SK-N-SH (cell line): ENCODE measurements around the gene RASD2. TPM values are rescaled to one million over a fixed set of nuclear protein-coding genes. Genes with fewer than 3 reads are reported as not detected.
A peak's percentile ranks its signal among the peaks of the same experiment; 100 is the strongest.

Experiments
- CTCF ChIA-PET: fragments of 300-600, 350-600 bp; formaldehyde crosslinking; extraction: SDS; loops from one replicate; lab custom pipeline; 2021; lab: Yijun Ruan, JAX
- POLR2A ChIA-PET: fragments of 350-600 bp; sonication (Branson Sonifier 250); formaldehyde crosslinking; extraction: SDS; loops from one replicate; lab custom pipeline; 2020; ENCODE audit warnings: antibody characterized with exemption, inconsistent platforms; lab: Yijun Ruan, JAX
- DNase-seq: peaks from one replicate; pipeline ENCODE4 v3.0.0; 2012
- H2AFZ ChIP-seq: fragments of 200-600 bp; sonication (generic); 2 replicates; pipeline ENCODE4 v1.8.1; 2016; ENCODE audit warnings: antibody characterized with exemption, mild to moderate bottlenecking, low read depth
- H3F3A ChIP-seq: fragments of 200-600 bp; sonication (generic); replicated peaks from 2 replicates; pipeline ENCODE3; 2016; ENCODE audit warnings: antibody characterized with exemption, mild to moderate bottlenecking; ENCODE audit not compliant: insufficient read depth
- H3K27ac ChIP-seq, 2 experiments: fragments of 200-500 bp in 1 of 2; fragments of 200-600 bp in 1 of 2; sonication (Bioruptor generic) in 1 of 2; sonication (generic), shearing (Covaris generic) in 1 of 2; 2 replicates each; pipeline versions ENCODE4 v1.5.1 to v1.6.1; 2014 to 2016; ENCODE audit warnings: low read depth in 2 of 2, inconsistent platforms in 1 of 2, low read length in 1 of 2, mild to moderate bottlenecking in 1 of 2, mixed read lengths in 1 of 2
- H3K27me3 ChIP-seq: fragments of 200-600 bp; sonication (generic), shearing (Covaris generic); 2 replicates; pipeline ENCODE4 v1.6.1; 2016; ENCODE audit warnings: mixed run types; ENCODE audit not compliant: insufficient read depth
- H3K36me3 ChIP-seq, 2 experiments: fragments of 200-500 bp in 1 of 2; fragments of 200-600 bp in 1 of 2; sonication (Bioruptor generic) in 1 of 2; sonication (generic) in 1 of 2; replicated peaks in 1 of 2; 2 replicates each; pipeline versions ENCODE3 to v1.5.1; 2014 to 2016; ENCODE audit warnings: low read length in 1 of 2, mild to moderate bottlenecking in 1 of 2; ENCODE audit not compliant: insufficient read depth in 2 of 2, control insufficient read depth in 1 of 2
- H3K4me1 ChIP-seq, 2 experiments: fragments of 200-500 bp in 1 of 2; fragments of 200-600 bp in 1 of 2; sonication (Bioruptor generic) in 1 of 2; sonication (generic), shearing (Covaris generic) in 1 of 2; 2 replicates each; pipeline versions ENCODE4 v1.5.1 to v1.6.1; 2014 to 2016; ENCODE audit warnings: low read depth in 1 of 2, low read length in 1 of 2, mixed run types in 1 of 2; ENCODE audit not compliant: insufficient read depth in 2 of 2, control insufficient read depth in 1 of 2
- H3K4me2 ChIP-seq: fragments of 200-600 bp; sonication (generic), shearing (Covaris generic); 2 replicates; pipeline ENCODE4 v1.6.1; 2017; ENCODE audit warnings: mixed run types
- H3K4me3 ChIP-seq, 2 experiments: fragments of 200-500 bp in 1 of 2; fragments of 200-600 bp in 1 of 2; sonication (Bioruptor generic) in 1 of 2; sonication (generic), shearing (Covaris generic) in 1 of 2; 2 replicates each; pipeline versions ENCODE4 v1.5.1 to v1.8.1; 2014 to 2016; ENCODE audit warnings: low read depth in 2 of 2, inconsistent platforms in 1 of 2, low read length in 1 of 2, mild to moderate bottlenecking in 1 of 2, mixed read lengths in 1 of 2, moderate library complexity in 1 of 2
- H3K79me2 ChIP-seq: fragments of 200-600 bp; sonication (generic); 2 replicates; pipeline ENCODE4 v1.8.1; 2017; ENCODE audit warnings: mild to moderate bottlenecking; ENCODE audit not compliant: insufficient read depth
- H3K9ac ChIP-seq: fragments of 200-600 bp; sonication (generic); 2 replicates; pipeline ENCODE4 v1.6.1; 2017; ENCODE audit warnings: mixed run types
- H3K9me2 ChIP-seq: fragments of 200-600 bp; sonication (generic); 2 replicates; pipeline ENCODE4 v1.6.1; 2017; ENCODE audit warnings: mixed run types
- H3K9me3 ChIP-seq: fragments of 200-600 bp; sonication (generic); 2 replicates; pipeline ENCODE4 v1.6.1; 2017; ENCODE audit warnings: mixed run types, mild to moderate bottlenecking, moderate library complexity
- H4K20me1 ChIP-seq: fragments of 200-600 bp; sonication (generic); 2 replicates; pipeline ENCODE4 v1.6.1; 2017; ENCODE audit warnings: mild to moderate bottlenecking, mixed run types; ENCODE audit not compliant: insufficient read depth
- CHD2 ChIP-seq: fragments of 150-350 bp; IDR thresholded peaks from 2 replicates; pipeline ENCODE4 v1.6.1; 2018; ENCODE audit warnings: low read length; ENCODE audit not compliant: partially characterized antibody
- ELF1 ChIP-seq: IDR thresholded peaks from 2 replicates; pipeline ENCODE4 v1.4.0; 2012
- FOXJ3 ChIP-seq: sonication (generic); formaldehyde crosslinking; IDR thresholded peaks from 2 replicates; pipeline ENCODE4 v1.5.1; 2020; ENCODE audit warnings: mild to moderate bottlenecking, missing genetic modification reagents
- GABPA ChIP-seq: IDR thresholded peaks from 2 replicates; pipeline ENCODE4 v1.4.0; 2012; ENCODE audit warnings: low read depth, mild to moderate bottlenecking
- GATA2 ChIP-seq: sonication (generic); formaldehyde crosslinking; IDR thresholded peaks from 2 replicates; pipeline ENCODE4 v1.5.0; 2020; ENCODE audit warnings: mild to moderate bottlenecking, missing genetic modification reagents
- JUND ChIP-seq: IDR thresholded peaks from 2 replicates; pipeline ENCODE4 v1.4.0; 2012
- MEF2A ChIP-seq: IDR thresholded peaks from 2 replicates; pipeline ENCODE4 v1.4.0; 2012; ENCODE audit warnings: low read depth, borderline replicate concordance
- MXI1 ChIP-seq: IDR thresholded peaks from 2 replicates; pipeline ENCODE4 v1.6.1; 2012; ENCODE audit warnings: mild to moderate bottlenecking, low read depth, low read length, improper control_type of control experiment
- NFIC ChIP-seq: IDR thresholded peaks from 2 replicates; pipeline ENCODE4 v1.4.0; 2012; ENCODE audit warnings: borderline replicate concordance
- POLR2AphosphoS5 ChIP-seq: IDR thresholded peaks from 2 replicates; pipeline ENCODE4 v1.6.1; 2012; ENCODE audit warnings: low read depth, low read length
- RAD21 ChIP-seq: IDR thresholded peaks from 2 replicates; pipeline ENCODE4 v1.6.1; 2012; ENCODE audit warnings: mild to moderate bottlenecking, low read length
- RFX5 ChIP-seq: IDR thresholded peaks from 2 replicates; pipeline ENCODE4 v1.6.1; 2012; ENCODE audit warnings: mild to moderate bottlenecking, improper control_type of control experiment, low read length
- RXRA ChIP-seq: IDR thresholded peaks from 2 replicates; pipeline ENCODE4 v1.4.0; 2012; ENCODE audit warnings: low read depth, mild to moderate bottlenecking, borderline replicate concordance
- SIN3A ChIP-seq: IDR thresholded peaks from 2 replicates; pipeline ENCODE4 v1.6.1; 2012; ENCODE audit warnings: low read depth, mild to moderate bottlenecking, low read length, moderate library complexity, borderline replicate concordance
- TCF12 ChIP-seq: IDR thresholded peaks from 2 replicates; pipeline ENCODE4 v1.4.0; 2012
- TEAD4 ChIP-seq: IDR thresholded peaks from 2 replicates; pipeline ENCODE4 v1.4.0; 2012; ENCODE audit warnings: mild to moderate bottlenecking, borderline replicate concordance; ENCODE audit not compliant: insufficient read depth
- YY1 ChIP-seq: IDR thresholded peaks from 2 replicates; pipeline ENCODE4 v1.4.0; 2012; ENCODE audit warnings: low read depth, mild to moderate bottlenecking
- WGBS: methylation state at CpG from one replicate; pipeline ENCODE4 v1.1.6; 2017; ENCODE audit warnings: low lambda C conversion rate; 5-methylcytosine and 5-hydroxymethylcytosine counted together
- polyA plus RNA-seq, 3 experiments: library from polyadenylated mRNA; depleted of rRNA; stranded (reverse); fragments of >200 nt; gene quantifications; 2 replicates each; pipeline ENCODE4 v1.2.3, GENCODE V29; 2012
- TF ChIP-seq, protein P1 (sequence below): fragments of 200-600 bp; sonication (generic); IDR thresholded peaks from 2 replicates; pipeline ENCODE4 v1.6.1; 2017; ENCODE audit warnings: antibody characterized with exemption, mild to moderate bottlenecking, moderate library complexity
- TF ChIP-seq, protein P2 (sequence below): IDR thresholded peaks from 2 replicates; pipeline ENCODE4 v1.4.0; 2012; ENCODE audit warnings: low read depth, borderline replicate concordance
- TF ChIP-seq, protein P3 (sequence below): fragments of 150-350 bp; IDR thresholded peaks from 2 replicates; pipeline ENCODE4 v1.6.1; 2016; ENCODE audit warnings: mild to moderate bottlenecking, low read depth, low read length
- TF ChIP-seq, protein P4 (sequence below): IDR thresholded peaks from 2 replicates; pipeline ENCODE4 v1.4.0; 2012; ENCODE audit warnings: low read depth

RASD2 gene
- polyA plus RNA-seq, 1 of the 3 experiments (the other 2 are of a cell fraction), result 0.30 TPM

DNA sequence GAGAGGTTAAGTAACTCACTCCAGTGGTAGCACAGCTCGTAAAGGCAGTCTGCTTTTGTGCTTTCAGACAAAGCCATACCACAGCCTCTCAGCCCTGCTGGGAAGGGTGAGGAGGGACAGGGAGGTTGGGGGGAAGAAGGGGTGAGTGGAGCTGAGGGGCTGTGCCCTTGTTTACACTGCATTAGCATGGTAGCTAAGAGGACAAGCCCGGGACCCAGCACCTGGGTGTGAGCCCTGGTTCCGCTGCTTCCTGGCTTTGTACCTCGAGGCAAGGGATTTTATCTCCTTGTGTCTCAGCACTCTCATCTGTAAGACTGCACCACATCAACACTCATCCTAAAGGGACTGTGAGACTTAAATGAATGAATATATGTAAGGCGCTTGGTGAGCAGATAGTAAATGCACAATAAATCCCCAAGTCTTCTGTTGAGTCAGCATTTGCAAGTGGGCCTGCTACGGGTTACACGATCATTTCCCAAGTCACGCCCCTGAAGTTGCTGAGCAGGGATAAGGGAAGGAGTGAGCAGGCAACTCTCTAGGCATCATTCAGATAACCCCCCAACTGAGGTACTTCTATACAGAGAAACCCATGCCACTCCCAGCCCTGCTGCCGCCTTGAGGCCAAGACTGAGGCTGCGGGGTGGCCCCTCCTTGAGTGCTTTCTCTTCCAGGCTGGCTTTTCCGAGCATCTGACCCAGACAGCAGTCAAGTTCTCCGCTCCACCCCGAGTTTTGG is 7.5 kb downstream of the RASD2 start:
- H3K27me3 ChIP-seq, result no peaks in the 10 kb centered on the region
- no peaks in the 10 kb centered on the region for H3K79me2 ChIP-seq
- no peak overlapping the region for H3K27ac ChIP-seq
- no peak overlapping the region for H3K9ac ChIP-seq
- no peak overlapping the region for H3K4me2 ChIP-seq
- DNase-seq, result no peak
- H3K9me3 ChIP-seq, result no peaks in the 10 kb centered on the region
- POLR2A ChIA-PET, result interaction anchor here (0.6 kb wide), 1 partner anchor 164 kb away, joined by 3 read pairs; no protein-coding TSS in a partner anchor
- no peaks in the 10 kb centered on the region for H3K36me3 ChIP-seq
- TF ChIP-seq, protein P1, sequence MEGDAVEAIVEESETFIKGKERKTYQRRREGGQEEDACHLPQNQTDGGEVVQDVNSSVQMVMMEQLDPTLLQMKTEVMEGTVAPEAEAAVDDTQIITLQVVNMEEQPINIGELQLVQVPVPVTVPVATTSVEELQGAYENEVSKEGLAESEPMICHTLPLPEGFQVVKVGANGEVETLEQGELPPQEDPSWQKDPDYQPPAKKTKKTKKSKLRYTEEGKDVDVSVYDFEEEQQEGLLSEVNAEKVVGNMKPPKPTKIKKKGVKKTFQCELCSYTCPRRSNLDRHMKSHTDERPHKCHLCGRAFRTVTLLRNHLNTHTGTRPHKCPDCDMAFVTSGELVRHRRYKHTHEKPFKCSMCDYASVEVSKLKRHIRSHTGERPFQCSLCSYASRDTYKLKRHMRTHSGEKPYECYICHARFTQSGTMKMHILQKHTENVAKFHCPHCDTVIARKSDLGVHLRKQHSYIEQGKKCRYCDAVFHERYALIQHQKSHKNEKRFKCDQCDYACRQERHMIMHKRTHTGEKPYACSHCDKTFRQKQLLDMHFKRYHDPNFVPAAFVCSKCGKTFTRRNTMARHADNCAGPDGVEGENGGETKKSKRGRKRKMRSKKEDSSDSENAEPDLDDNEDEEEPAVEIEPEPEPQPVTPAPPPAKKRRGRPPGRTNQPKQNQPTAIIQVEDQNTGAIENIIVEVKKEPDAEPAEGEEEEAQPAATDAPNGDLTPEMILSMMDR, result peak; percentile 23
- no peak for TF ChIP-seq CHD2
- H3K4me3 ChIP-seq, result no peak overlapping the region
- WGBS, result 93% methylated on average over 10 of the region's 13 CpGs
- H3F3A ChIP-seq, result no peaks in the 10 kb centered on the region
- H4K20me1 ChIP-seq, result no peaks in the 10 kb centered on the region
- no peaks in the 10 kb centered on the region for H3K9me2 ChIP-seq
- CTCF ChIA-PET, result interaction anchor here (0.9 to 2.1 kb wide), 3 partner anchors 9 to 35 kb away, joined by 4 to 7 read pairs (median 4); no protein-coding TSS in a partner anchor
- H3K4me1 ChIP-seq, result peaks cover 0 to 8% of the 10 kb centered on the region in 2 experiments; a peak in 2 of 4 replicates
- H2AFZ ChIP-seq, result no peak overlapping the region

DNA sequence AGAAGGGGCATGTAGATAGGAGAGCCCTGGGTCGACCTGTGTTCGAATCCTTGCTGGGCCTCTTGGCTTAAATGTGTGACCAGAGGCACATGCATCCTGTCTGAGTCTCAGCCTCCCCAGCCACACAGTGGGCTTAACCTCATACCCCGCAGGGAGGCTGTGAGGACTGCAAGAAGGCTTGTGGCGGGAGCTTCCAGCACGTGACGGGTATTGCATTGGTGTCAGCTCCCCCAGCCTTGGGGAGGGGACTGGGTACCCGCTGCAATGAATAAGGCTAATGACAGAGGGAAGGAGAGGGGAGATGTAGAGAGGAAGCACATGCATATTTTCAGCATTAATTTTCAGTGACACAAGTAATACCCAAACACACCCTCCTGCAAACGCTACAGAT is 8.1 kb downstream of the RASD2 start:
- H3K27me3 ChIP-seq, result no peaks in the 10 kb centered on the region
- H3K4me3 ChIP-seq, result no peak overlapping the region
- no peak for DNase-seq
- no peak overlapping the region for H3K4me2 ChIP-seq
- H3K9ac ChIP-seq, result no peak overlapping the region
- no peak overlapping the region for H2AFZ ChIP-seq
- CTCF ChIA-PET, result interaction anchor here (0.9 to 1.2 kb wide), 2 partner anchors 9 to 35 kb away, joined by 4 read pairs; no protein-coding TSS in a partner anchor
- TF ChIP-seq SIN3A, result no peak
- no peak for TF ChIP-seq NFIC
- no peak for TF ChIP-seq MEF2A
- TF ChIP-seq, protein P2, sequence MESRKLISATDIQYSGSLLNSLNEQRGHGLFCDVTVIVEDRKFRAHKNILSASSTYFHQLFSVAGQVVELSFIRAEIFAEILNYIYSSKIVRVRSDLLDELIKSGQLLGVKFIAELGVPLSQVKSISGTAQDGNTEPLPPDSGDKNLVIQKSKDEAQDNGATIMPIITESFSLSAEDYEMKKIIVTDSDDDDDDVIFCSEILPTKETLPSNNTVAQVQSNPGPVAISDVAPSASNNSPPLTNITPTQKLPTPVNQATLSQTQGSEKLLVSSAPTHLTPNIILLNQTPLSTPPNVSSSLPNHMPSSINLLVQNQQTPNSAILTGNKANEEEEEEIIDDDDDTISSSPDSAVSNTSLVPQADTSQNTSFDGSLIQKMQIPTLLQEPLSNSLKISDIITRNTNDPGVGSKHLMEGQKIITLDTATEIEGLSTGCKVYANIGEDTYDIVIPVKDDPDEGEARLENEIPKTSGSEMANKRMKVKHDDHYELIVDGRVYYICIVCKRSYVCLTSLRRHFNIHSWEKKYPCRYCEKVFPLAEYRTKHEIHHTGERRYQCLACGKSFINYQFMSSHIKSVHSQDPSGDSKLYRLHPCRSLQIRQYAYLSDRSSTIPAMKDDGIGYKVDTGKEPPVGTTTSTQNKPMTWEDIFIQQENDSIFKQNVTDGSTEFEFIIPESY, result no peak
- TF ChIP-seq RFX5, result no peak
- TF ChIP-seq ELF1, result no peak
- TF ChIP-seq, protein P3, sequence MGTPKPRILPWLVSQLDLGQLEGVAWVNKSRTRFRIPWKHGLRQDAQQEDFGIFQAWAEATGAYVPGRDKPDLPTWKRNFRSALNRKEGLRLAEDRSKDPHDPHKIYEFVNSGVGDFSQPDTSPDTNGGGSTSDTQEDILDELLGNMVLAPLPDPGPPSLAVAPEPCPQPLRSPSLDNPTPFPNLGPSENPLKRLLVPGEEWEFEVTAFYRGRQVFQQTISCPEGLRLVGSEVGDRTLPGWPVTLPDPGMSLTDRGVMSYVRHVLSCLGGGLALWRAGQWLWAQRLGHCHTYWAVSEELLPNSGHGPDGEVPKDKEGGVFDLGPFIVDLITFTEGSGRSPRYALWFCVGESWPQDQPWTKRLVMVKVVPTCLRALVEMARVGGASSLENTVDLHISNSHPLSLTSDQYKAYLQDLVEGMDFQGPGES, result no peak
- TF ChIP-seq TEAD4, result no peak
- TF ChIP-seq MXI1, result no peak
- no peak for TF ChIP-seq FOXJ3
- TF ChIP-seq, protein P4, sequence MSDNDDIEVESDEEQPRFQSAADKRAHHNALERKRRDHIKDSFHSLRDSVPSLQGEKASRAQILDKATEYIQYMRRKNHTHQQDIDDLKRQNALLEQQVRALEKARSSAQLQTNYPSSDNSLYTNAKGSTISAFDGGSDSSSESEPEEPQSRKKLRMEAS, result no peak
- TF ChIP-seq TCF12, result no peak
- no peak for TF ChIP-seq JUND
- no peak for TF ChIP-seq GATA2 (CRISPR knock-in tag)
- TF ChIP-seq RXRA, result no peak
- TF ChIP-seq RAD21, result no peak
- TF ChIP-seq POLR2AphosphoS5, result no peak
- no peak for TF ChIP-seq CHD2
- TF ChIP-seq YY1, result no peak
- no peak for TF ChIP-seq GABPA
- TF ChIP-seq, all 33 proteins: peak for 0
- Histone ChIP-seq H4K20me1 (no peaks in the 10 kb centered on the region), H3K4me1 (peaks cover 0 to 8% of the 10 kb centered on the region in 2 experiments; a peak in 2 of 4 replicates), H3K79me2 (no peaks in the 10 kb centered on the region), H3K9me3 (no peaks in the 10 kb centered on the region), H3K27ac (no peak overlapping the region), H3K36me3 (no peaks in the 10 kb centered on the region), H3F3A (no peaks in the 10 kb centered on the region), H3K9me2 (no peaks in the 10 kb centered on the region)
- 87% methylated on average over 6 of the region's 8 CpGs for WGBS
- POLR2A ChIA-PET, result interaction anchor here (0.6 kb wide), 1 partner anchor 165 kb away, joined by 3 read pairs; no protein-coding TSS in a partner anchor
